Muscle of leg (tissue), 11 donors: ENCODE results near the gene AKAP13. TPM values are rescaled to one million over a fixed set of nuclear protein-coding genes. Genes with fewer than 3 reads are reported as not detected.

Experiments
- DNase-seq: peaks from one replicate; pipeline ENCODE4 v3.0.0; 2013
- H3K27ac ChIP-seq: one replicate; pipeline ENCODE4 v1.5.1; 2013; ENCODE audit warnings: mild to moderate bottlenecking, low read length, control low read depth
- H3K27me3 ChIP-seq: one replicate; pipeline ENCODE4 v1.6.1; 2013; ENCODE audit warnings: low read length; ENCODE audit not compliant: control insufficient read depth, insufficient read depth
- H3K36me3 ChIP-seq: one replicate; pipeline ENCODE4 v1.6.1; 2013; ENCODE audit warnings: low read length; ENCODE audit not compliant: control insufficient read depth, insufficient read depth
- H3K4me1 ChIP-seq: one replicate; pipeline ENCODE4 v1.6.1; 2013; ENCODE audit warnings: low read length; ENCODE audit not compliant: control insufficient read depth, insufficient read depth
- H3K4me3 ChIP-seq: one replicate; pipeline ENCODE4 v1.5.1; 2013; ENCODE audit warnings: low read length, control low read depth
- H3K9me3 ChIP-seq: replicated peaks from 2 replicates; pipeline ENCODE4 v1.6.1; 2013; ENCODE audit warnings: low read depth, low read length; ENCODE audit not compliant: control insufficient read depth
- WGBS: methylation state at CpG from one replicate; pipeline ENCODE4 v1.1.5; 2013; ENCODE audit warnings: missing lambda C conversion rate; ENCODE audit not compliant: insufficient coverage; 5-methylcytosine and 5-hydroxymethylcytosine counted together
- polyA plus RNA-seq, 8 donors: library from polyadenylated mRNA; unstranded; fragments of 120-200 nt; gene quantifications; one replicate each; pipeline versions ENCODE4 v1.2.1 to v1.2.3, GENCODE V29; 2013; ENCODE audit warnings: inconsistent platforms in 1 of 8, low replicate concordance in 1 of 8; ENCODE audit not compliant: insufficient read length in 8 of 8, insufficient read depth in 1 of 8
- total RNA-seq: library from RNA; stranded (reverse); fragments of 120-200 nt; gene quantifications from one replicate; pipeline ENCODE4 v1.2.4, GENCODE V29; 2013

The AKAP13 gene
- total and polyA plus RNA-seq, 9 donors = 65.2 to 90.9 (median 80.1) TPM

DNA sequence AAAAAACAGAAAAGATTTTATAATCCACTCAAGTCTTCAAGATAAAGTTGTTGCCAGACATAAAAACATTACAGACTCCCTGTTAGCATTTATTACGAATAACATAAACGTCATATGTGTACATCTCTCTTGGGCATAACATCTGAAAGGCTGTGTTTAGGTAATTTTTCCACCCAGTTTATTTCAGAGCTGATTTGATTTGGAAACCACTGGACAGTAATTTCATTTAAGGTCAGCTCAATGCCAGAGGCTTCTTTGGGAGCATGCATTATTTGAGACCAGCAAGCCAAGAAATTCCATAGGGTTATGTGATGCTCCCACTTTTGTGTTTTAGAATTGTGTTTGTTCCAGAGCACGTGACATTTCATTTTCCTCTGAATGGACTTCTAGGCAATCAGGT lies 196.0 kb downstream of the AKAP13 start:
- peaks cover 25% of the 10 kb centered on the region for H3K4me1 ChIP-seq

DNA sequence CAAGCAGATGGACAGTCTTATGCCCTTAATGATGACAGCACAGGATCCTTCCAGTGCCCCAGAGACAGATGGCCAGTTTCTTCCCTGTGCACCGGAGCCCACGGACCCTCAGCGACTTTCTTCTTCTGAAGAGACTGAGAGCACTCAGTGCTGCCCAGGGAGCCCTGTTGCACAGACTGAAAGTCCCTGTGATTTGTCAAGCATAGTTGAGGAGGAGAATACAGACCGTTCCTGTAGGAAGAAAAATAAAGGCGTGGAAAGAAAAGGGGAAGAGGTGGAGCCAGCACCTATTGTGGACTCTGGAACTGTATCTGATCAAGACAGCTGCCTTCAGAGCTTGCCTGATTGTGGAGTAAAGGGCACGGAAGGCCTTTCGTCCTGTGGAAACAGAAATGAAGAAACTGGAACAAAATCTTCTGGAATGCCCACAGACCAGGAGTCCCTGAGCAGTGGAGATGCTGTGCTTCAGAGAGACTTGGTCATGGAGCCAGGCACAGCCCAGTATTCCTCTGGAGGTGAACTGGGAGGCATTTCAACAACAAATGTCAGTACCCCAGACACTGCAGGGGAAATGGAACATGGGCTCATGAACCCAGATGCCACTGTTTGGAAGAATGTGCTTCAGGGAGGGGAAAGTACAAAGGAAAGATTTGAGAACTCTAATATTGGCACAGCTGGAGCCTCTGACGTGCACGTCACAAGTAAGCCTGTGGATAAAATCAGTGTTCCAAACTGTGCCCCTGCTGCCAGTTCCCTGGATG lies 198.7 kb downstream of the AKAP13 start:
- peaks cover 32% of the 10 kb centered on the region for H3K36me3 ChIP-seq
- no peak overlapping the region for H3K4me3 ChIP-seq
- H3K4me1 ChIP-seq = peaks cover 42% of the 10 kb centered on the region
- no peaks in the 10 kb centered on the region for H3K9me3 ChIP-seq
- H3K27me3 ChIP-seq = no peaks in the 10 kb centered on the region
- H3K27ac ChIP-seq = peak overlapping the region; percentile 78
- DNase-seq = peak; percentile 48
- WGBS = 63% methylated on average over 9 of the region's 9 CpGs

More for the DNA sequence above, 196.0 kb downstream of the AKAP13 start:
- Histone ChIP-seq H3K36me3 (peaks cover 25% of the 10 kb centered on the region), H3K27ac (peak overlapping the region; percentile 39), H3K9me3 (no peaks in the 10 kb centered on the region), H3K4me3 (no peak overlapping the region), H3K27me3 (no peaks in the 10 kb centered on the region)
- 20% methylated on average over 1 of the region's 3 CpGs for WGBS
- peak; percentile 71 for DNase-seq

DNA sequence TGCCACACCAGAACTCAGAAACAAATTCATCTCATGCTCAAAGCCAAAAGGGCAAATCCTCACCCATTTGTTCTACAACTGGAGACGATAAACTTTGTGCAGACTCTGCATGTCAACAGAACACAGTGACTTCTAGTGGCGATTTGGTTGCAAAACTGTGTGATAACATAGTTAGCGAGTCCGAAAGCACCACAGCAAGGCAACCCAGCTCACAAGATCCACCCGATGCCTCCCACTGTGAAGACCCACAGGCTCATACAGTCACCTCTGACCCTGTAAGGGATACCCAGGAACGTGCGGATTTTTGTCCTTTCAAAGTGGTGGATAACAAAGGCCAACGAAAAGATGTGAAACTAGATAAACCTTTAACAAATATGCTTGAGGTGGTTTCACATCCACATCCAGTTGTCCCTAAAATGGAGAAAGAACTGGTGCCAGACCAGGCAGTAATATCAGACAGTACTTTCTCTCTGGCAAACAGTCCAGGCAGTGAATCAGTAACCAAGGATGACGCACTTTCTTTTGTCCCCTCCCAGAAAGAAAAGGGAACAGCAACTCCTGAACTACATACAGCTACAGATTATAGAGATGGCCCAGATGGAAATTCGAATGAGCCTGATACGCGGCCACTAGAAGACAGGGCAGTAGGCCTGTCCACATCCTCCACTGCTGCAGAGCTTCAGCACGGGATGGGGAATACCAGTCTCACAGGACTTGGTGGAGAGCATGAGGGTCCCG lies 199.7 kb downstream of the AKAP13 start:
- Histone ChIP-seq H3K27ac (peak overlapping the region; percentile 94), H3K4me3 (no peak overlapping the region), H3K36me3 (peaks cover 30% of the 10 kb centered on the region), H3K4me1 (peaks cover 43% of the 10 kb centered on the region), H3K9me3 (no peaks in the 10 kb centered on the region), H3K27me3 (no peaks in the 10 kb centered on the region)
- peak; percentile 65 for DNase-seq
- WGBS = 49% methylated on average over 2 of the region's 14 CpGs

DNA sequence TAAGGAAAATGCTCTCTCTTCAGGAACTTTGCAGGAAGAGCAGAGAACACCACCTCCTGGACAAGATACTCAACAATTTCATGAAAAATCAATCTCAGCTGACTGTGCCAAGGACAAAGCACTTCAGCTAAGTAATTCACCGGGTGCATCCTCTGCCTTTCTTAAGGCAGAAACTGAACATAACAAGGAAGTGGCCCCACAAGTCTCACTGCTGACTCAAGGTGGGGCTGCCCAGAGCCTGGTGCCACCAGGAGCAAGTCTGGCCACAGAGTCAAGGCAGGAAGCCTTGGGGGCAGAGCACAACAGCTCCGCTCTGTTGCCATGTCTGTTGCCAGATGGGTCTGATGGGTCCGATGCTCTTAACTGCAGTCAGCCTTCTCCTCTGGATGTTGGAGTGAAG lies 200.5 kb downstream of the AKAP13 start:
- Histone ChIP-seq H3K27me3 (no peaks in the 10 kb centered on the region), H3K4me1 (peaks cover 41% of the 10 kb centered on the region), H3K4me3 (no peak overlapping the region), H3K9me3 (no peaks in the 10 kb centered on the region), H3K36me3 (peaks cover 32% of the 10 kb centered on the region), H3K27ac (peak overlapping the region; percentile 94)
- DNase-seq = peak; percentile 68
- WGBS = 43% methylated on average over 3 of the region's 3 CpGs

DNA sequence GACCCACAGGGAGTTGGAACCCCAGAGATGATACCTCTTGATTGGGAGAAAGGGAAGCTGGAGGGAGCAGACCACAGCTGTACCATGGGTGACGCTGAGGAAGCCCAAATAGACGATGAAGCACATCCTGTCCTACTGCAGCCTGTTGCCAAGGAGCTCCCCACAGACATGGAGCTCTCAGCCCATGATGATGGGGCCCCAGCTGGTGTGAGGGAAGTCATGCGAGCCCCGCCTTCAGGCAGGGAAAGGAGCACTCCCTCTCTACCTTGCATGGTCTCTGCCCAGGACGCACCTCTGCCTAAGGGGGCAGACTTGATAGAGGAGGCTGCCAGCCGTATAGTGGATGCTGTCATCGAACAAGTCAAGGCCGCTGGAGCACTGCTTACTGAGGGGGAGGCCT lies 201.1 kb downstream of the AKAP13 start:
- WGBS = 44% methylated on average over 4 of the region's 8 CpGs
- Histone ChIP-seq H3K36me3 (peaks cover 32% of the 10 kb centered on the region), H3K4me3 (no peak overlapping the region), H3K9me3 (no peaks in the 10 kb centered on the region), H3K4me1 (peaks cover 41% of the 10 kb centered on the region), H3K27me3 (no peaks in the 10 kb centered on the region), H3K27ac (peak overlapping the region; percentile 94)
- DNase-seq = peak; percentile 64

DNA sequence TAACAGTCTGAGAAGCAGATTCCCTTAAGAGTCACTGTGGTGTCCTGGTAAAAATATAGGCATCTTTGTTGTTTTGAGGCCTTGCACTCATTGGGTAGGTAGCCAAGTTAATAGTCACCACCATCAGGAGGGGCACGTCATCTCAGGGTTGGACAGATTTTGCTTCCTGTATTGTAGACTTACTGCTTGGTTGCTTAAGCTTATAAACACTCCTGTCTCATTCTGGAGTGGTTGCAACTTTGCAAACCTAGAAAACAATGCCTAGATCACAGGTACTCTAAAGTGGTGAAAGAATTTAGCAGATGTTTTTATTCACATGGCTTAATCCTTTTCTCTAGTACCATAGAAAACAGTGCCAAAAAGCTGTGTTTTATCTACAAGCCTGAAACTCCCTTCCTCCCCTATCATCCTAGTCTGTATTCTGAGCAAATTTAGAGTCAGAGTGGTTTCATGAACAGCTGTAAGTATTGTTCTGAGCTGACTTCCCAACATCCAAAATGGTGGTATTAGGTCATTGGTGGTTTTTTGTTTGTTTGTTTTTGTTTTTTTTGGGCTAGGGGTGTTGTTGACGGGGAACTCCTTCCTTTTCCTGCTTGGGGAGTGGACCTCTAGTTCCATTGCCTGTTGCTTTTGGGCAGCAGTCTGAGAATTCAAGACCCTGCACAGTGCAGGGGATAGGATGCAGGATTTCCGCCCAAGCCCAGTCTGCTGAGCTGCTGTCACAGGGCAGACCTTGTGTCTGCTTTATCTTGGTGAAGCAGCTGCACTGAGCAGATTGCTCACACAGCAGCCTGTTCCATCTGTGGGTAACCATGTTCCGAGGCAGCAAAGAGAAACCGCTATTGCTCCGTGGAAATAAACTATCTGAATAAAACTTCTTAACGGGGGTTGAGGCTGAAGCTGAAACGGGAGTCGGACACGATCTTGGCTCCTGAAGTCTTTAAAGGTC lies 202.0 kb downstream of the AKAP13 start:
- no peaks in the 10 kb centered on the region for H3K27me3 ChIP-seq
- peaks cover 34% of the 10 kb centered on the region for H3K36me3 ChIP-seq
- peak overlapping the region; percentile 45 for H3K4me3 ChIP-seq
- DNase-seq = peak; percentile 84
- no peaks in the 10 kb centered on the region for H3K9me3 ChIP-seq
- peak overlapping the region; percentile 94 for H3K27ac ChIP-seq
- 33% methylated on average over 2 of the region's 10 CpGs for WGBS
- H3K4me1 ChIP-seq = peaks cover 41% of the 10 kb centered on the region

DNA sequence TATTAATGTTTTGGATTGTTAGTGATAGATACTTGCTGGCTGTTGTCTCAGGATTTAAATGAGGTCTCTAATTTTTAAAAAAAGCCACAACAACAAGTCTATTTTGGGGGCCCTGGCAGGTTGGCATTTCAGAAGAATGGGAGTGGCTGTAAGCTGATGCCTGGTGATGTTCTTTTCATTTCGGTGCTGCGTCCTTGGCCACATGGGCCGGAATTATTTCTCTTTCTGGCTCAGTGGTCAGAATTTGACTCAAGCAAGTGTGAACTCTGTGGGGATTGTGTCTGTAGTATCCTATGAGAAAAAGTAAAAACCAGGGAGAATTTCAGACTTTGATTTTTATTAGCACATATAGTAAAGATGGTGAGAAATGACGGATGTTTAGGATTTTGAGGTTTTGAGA lies 203.0 kb downstream of the AKAP13 start:
- H3K9me3 ChIP-seq = no peaks in the 10 kb centered on the region
- H3K27ac ChIP-seq = peak overlapping the region; percentile 94
- H3K36me3 ChIP-seq = peaks cover 36% of the 10 kb centered on the region
- no peaks in the 10 kb centered on the region for H3K27me3 ChIP-seq
- DNase-seq = peak; percentile 71
- H3K4me3 ChIP-seq = peak overlapping the region; percentile 45
- WGBS = 45% methylated on average over 4 of the region's 4 CpGs
- H3K4me1 ChIP-seq = peaks cover 41% of the 10 kb centered on the region

DNA sequence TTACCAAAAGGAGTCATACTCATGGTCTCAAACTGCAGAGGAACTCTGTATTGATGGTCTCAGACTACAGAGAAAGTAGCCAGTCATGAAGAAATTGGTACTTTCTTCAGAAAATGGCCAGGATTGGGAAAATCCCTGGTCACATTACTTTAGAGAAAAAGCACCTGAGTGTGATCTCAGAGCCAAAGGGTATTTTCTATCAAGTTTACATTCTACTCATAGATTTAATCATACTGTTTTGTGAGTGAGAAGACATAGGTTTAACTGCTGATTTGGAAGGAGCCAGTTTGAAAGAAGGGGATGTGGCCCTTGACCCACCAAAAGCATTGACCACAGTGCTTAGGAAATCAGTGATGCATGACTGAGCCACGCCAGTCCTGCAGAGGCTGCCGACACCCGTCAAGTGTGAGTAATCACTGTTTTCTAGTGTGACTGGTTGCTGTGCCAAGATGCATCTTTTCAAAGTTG lies 203.6 kb downstream of the AKAP13 start:
- Histone ChIP-seq H3K9me3 (no peaks in the 10 kb centered on the region), H3K4me1 (peaks cover 41% of the 10 kb centered on the region), H3K27ac (peak overlapping the region; percentile 94), H3K4me3 (peak overlapping the region; percentile 45), H3K36me3 (peaks cover 36% of the 10 kb centered on the region), H3K27me3 (no peaks in the 10 kb centered on the region)
- WGBS = no CpG with 5 or more reads among the region's 3 CpGs
- peak; percentile 32 for DNase-seq

DNA sequence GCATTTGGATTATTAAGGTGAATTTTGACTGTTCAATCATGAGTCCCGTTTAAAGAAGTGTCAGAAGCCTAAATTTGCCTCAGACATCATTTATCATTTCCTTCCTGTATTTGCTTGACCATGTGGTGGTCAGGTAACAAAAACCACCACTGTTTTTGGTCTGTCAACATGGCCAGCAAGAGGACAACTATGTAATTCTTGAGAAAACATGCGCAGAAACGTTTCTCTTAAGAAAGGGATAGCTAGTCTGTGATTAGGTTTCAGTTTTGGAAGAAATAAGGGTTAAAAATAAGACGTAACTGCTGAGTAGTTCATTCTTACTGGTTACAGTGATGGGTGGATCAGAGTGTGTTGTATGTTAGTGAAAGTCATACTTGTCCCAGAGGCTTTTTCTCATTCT lies 204.5 kb downstream of the AKAP13 start:
- Histone ChIP-seq H3K9me3 (no peaks in the 10 kb centered on the region), H3K27ac (no peak overlapping the region), H3K4me1 (peaks cover 31% of the 10 kb centered on the region), H3K27me3 (no peaks in the 10 kb centered on the region), H3K36me3 (peaks cover 30% of the 10 kb centered on the region), H3K4me3 (no peak overlapping the region)
- DNase-seq = no peak
- WGBS = no CpG with 5 or more reads among the region's 4 CpGs
